ENCODE data around the gene CAV3.
"Not testable (repeated sequence)": the region's sequence is repeated elsewhere in the genome, so short reads cannot be mapped to it uniquely, and the experiment has no call there.

The CAV3 gene

DNA sequence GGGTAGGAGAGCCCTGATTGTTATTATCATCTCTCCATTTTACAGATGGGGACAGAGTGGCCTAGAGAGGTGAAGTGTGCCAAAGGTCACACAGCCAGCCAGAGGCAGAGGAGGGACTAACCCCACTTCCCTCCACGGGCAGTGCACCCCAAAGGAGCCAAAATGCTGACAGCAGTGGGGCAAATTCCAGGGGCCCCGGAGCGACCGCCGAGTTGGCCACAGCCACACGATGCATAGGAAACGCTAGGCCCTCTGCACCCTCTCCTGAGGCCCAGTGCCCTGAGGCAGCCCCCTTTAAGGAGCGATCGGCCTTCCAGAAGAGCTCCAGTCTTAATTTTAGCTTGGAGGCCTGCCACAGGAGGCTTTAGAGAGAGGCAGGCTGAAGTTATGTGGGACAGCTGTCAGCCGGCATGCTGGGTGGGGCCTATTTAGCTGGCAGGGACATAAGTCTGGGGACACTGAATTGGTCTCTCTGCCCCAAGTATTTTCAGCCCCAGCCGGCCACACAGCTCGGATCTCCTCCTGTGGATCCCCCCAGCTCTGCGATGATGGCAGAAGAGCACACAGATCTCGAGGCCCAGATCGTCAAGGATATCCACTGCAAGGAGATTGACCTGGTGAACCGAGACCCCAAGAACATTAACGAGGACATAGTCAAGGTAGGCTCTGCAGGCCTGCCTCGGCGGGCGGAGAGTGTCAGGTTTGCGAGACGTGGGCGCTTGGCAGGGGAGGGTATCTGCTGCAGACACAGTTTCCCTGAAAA, at the start of gene CAV3:
CAV3 (plus strand) TSS at position 471 of the 763 bp plus-strand sequence; CDS start at position 546, 75 bp downstream.
- no peak for DNase-seq

DNA sequence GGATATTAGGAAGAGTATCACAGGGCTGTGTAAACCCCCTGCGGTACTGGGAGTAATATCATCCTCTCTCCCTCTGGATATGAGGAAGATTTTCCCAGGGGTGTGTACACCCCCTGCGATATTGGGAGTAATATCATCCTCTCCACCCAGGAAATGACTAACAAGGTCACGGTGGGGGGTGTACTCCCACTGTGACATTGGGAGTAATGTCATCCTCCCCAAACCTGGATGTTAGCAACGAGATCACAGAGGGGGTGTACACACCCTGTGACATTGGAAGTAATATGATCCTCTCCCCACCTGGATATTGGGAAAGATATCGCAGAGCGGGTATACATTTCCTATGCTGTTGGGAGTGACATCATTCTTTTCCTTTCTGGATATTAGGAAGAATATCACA, 48.6 kb upstream of the CAV3 start:
- DNase-seq = not testable (repeated sequence)

DNA sequence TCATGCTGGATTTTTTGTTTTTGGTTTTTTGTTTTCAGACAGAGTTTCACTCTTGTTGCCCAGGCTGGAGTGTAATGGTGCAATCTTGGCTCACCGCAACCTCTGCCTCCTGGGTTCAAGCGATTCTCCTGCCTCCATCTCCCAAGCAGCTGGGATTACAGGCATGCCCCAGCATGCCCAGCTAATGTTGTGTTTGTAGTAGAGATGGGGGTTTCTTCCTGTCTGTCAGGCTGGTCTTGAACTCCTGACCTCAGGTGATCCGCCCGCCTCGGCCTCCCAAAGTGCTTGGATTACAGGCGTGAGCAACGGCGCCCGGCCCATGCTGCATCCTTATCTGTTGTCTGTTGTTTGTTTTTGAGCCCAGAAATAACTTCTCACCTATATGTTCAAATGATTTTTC, 42.3 kb upstream of the CAV3 start:
- not testable (repeated sequence) for DNase-seq

DNA sequence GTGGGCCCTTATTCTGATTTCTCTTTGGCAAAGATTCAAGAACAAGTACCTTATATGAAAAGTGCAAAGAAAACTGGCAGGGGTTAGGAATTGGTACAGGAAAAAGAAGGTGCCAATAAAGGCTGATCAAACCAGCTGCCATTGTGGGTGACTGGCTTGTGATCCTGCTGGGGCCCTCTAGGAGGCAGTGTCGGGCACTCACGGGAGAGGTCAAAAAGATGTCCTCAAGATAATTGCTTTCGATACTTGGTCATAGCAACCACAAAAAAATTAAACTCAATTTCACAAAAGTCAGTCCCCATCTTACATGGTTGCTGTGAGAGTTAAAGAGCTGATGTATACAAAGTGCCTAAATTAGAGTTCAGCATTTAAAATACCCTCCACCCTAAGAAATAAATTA, 31.0 kb upstream of the CAV3 start:
- DNase-seq = no peak

DNA sequence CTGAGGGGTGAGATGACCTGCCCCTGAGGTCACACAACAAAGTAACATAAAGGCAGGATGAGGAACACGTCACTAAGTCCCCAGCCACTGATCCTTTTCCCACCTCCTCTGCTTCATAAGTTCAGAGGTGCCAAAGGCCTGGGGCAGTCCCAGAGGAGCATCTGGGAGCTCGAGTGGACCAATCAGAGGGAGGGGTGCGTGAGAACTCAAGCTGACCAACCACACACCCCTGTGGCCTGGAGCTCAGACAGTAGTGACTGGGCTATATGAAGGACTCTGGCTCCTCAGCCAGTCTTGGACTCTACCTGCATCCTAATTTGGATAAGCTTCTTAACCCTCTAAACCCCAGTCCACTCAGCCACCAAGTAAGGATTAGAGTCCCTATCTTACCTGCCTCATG, 28.0 kb upstream of the CAV3 start:
- DNase-seq = no peak

DNA sequence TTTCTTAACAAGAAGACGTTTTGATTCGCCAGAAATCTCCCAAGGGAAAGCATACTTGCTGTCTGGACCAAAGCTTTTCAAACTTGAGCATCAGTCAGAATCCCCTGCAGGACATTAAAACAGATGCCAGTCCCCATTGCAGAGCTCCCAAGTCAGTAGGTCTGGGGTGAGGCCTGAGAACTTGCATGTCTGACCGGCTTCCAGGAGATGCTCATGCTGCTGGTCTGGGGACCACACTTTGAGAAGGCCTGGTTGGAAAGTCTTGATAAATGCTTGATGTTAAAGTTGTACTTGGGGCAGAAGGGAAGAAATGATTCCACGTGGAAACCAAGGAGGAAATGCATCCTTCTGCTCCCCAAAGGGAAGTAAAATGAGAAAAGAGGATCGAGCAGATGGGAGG, 24.3 kb upstream of the CAV3 start:
- no peak for DNase-seq

DNA sequence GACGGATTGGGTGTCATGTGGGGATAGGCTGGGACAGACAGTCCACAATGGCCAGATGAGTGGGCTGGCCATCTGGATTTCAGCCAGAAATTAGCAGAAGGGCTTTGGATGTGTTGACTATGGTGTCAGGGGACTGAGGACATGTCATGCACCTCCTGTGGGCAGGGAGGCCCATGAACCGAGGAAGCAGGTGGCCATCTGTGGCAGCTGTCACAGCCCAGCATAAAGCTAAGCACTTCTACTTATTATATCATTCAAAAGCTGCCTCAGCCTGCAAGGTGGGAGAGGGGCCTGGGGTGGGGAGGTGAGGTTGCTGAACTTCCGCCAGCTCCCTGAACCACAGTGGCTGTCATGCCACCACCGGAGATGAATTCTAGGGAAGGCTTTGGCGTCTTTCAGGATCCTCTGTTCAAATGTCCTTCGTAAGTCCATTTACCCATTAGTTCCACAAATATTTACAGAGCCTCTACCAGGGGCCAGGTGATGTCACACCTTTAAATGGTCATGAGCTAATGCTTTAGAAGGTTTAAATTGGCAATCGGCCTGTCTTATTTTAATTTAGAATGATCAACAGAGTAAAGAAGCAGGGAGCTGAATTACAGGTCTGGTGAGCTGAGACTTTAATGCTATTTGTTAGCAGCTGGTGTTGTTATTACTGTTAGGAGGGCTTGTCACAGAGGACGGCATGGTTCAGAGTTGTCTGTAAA, 23.6 kb upstream of the CAV3 start:
- DNase-seq = no peak

DNA sequence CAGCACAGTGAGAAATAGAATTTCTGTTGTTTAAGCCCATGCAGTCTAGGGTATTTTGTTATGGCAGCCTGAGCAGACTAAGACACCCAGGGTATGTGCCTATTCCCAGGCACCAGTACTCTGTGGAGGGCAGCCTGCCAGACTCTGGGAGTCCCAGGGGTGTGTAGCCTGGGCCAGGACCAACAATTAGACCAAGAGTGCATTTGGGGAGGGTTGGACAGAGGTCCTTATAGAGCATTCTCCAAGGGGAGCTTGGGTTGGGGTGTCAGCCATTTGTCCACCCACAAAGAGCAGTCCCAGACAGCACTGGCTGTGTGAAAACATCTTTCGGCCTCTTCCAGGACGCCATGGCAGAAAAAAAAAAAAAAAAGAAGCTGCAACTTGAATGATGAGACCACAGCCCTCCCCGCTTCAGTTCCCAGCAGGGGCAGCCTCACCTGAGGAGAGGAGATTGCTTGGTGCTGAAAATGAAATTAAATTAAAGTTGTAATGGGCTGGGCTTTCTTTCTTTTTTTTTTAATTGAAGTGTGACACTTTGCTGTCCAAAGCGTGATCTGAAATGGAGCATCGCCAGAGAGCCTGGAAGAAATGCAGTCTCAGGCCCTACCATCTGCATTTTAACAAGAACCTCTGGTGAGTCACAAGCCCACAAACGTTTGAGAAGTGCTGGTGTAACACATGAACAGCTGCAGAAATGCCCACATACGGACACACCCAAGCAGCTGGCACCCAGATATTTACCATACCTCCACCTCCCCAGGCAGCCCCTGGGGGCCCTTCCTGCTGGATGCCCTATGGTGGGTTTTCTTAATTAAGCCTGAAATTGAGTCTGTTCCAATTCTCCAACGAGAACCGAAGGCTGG, 21.3 kb upstream of the CAV3 start:
- no peak for DNase-seq

DNA sequence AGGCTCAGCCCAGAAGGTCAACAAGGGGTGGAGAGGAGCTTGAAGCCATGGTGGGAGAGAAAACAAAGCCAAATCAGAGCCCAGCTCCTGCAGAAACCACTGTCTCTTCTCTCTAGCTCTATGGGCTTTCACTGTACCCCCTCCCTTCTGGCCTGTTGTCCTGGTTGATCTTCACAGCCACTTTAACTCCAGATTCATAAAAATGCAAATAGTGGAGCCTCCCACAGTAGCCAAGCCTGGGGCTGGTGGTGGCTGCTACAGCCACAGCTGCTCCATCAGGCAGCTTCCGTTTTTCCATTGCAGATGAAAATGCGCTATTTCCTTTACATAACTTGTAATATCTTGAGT, 20.7 kb upstream of the CAV3 start:
- no peak for DNase-seq

DNA sequence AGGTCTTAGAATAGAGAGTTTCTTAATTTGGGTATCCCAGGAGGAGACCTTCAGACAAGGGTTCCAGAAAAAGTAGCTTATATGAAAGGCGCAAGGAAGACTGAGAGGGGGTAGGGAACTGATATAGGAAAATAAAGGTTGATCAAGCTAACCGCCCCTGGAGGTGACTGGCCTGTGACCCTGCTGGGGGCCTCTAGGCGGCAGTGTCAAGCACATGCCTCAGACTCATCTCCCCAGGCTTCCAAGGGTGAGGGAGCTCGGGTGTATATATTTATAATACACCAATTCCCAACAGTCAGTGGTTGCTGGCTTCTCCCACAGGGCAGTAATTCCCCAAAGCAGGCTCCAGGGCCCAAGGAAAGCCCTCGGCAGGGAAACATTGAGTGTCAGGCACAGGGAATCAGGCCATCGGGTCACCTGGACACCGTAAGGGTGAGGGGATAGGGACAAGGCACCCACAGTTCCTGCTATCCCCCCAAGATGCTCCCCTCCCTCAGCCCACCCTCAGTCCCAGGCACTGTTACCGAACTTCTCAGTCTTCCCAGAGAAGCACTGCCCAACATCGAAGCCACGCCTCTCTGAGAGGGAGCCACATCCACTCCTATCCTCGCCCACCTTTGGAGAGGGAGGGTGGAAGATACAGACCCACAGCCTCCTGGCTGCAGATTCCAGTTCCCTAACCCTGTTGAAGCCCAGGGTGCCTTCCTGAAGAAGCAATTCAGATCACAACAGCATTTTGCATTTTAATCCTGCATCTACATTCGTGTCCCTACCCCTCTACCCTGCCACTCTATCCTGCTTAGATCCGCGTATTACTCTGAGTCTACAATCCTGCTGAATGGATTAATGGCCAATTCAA, 19.5 kb upstream of the CAV3 start:
- peak; percentile 51 for DNase-seq

DNA sequence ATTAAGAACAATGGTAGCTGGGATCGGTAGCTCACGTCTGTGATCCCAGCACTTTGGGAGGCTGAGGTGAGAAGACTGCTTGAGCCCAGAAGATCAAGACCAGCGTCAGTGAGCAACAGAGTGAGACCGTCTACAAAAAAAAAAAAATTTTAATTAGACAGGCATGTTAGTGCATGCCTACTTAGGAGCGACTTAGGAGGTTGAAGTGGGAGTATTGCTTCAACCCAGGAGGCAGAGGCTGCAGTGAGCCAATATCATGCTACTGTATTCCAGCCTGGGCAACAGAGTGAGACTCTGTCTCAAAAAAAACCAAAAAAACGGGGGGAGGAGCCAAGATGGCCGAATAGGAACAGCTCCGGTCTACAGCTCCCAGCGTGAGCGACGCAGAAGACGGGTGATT, 17.8 kb upstream of the CAV3 start:
- not testable (repeated sequence) for DNase-seq

DNA sequence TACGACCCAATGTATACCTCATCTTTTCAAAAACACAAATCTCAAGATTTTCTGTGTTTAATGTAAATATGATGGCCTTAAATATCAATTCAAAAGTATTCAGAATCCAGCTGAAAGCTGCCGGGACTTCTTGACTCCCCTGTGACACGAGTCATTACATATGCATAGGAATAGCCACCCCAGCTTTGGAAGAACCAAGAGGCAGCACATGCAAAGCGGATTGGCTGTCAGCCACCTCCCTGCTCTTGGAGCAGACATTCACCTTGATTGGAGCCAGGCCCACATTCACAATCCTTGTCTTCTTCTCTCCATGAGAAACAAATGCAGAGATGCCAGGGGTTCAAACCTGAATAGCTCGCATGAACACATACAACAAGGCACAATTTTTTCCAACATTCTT, 10.8 kb upstream of the CAV3 start:
- no peak for DNase-seq

DNA sequence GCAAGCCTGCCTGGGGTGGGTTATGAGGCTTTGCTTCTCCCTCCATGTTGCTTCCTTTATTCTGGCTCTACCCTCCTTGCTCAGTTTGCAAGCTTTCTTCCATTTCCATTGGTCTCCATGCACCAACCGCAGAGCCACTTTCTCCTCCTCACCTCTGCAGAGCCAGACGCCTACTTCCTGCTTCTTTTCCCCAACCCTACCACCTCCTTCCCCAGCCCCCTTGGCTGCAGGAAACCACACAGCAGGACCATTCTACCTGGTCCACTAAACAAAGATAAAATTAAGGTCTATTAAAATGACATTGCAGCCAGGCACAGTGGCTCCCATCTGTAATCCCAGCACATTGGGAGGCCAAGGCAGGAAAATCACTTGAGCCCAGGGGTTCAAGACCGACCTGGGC, 10.0 kb upstream of the CAV3 start:
- DNase-seq = no peak

DNA sequence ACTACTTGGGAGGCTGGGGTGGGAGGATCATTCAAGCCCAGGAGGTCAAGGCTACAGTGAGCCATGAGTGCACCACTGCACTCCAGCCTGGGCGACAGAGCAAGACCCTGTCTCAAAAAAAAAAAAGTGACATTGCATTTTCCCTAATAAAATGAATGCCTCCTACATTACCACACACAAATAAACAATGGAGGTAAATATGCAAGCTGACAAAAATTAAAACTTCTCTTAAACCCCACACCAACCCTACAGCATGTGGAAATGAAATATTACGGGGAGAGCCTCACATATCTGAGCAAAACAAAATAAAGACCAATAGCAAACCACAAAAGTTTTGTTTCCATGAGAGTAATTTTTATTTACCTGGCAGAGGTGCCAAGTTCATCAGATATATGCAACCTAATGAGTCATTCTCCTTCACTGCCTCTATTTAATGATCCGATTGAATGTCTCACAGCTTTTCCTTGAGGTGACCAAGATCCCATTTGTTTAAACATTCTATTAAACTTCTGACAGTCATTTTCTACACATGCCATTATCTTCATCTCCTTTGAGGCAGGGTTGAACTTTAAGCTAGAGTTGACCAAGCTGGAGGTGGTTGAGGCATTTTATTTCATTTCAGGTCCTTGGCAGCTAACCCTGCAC, 9.4 kb upstream of the CAV3 start:
- no peak for DNase-seq

DNA sequence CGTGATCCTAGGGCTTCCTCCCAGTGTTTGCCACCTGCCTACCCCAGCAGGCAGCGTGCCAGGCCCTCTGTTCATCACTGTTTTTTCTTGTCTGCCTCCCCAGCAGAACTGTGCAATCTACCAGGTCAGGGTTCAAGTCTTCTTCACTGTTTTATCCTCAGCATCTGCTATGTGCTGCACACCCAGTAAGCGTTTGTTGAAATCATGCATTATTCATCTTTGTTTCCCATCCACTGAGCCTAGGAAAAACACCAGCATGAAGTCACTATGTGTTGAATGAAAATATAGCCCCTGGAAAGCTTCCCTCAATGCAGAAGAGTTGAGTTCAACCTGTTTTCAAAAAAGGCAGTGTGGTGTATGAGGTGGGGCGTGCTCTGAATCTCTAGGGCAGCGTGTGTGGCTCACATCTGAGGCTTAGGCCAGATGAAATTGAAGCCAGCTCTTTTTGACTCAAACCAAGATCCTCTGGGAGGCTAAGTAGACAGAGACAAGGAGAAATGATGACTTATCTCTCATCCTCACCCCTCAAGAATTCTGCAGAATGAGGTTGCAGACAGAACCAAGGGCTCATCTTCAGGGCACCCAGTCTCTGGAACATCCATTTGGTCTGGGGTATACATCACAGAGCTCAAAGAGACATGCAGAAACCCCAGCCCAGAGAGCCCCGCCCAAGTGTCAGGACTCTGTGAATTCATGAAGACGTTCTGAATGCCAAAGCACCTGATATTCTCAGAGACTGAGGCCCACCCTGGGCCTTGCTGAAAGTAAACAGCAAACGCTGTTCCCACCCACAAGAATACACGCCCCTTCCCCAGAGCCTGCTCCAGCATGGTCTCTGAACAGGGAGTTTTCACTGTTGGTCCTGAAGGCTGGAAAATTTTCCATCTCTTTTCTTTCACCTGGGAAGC, 5.7 kb upstream of the CAV3 start:
- no peak for DNase-seq

DNA sequence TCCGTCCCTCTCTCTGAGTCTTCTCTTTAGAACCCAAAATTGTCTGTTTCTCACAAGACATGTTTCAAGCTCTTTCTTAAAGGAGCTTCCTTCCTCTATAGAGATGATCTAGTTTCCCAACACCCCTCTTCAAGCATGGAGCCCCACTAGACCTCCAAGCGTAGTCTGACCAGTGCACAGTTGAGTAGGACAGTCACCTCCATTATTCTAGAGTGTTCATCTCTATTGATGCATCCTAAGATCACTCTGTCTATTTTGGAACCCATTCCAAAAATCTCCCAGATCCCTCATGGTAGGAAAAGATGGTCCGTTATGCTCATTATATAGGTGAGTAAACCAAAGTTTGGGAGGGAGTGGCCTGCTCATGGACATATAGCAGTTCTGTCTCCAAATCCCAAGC, 4.1 kb upstream of the CAV3 start:
- DNase-seq = no peak

DNA sequence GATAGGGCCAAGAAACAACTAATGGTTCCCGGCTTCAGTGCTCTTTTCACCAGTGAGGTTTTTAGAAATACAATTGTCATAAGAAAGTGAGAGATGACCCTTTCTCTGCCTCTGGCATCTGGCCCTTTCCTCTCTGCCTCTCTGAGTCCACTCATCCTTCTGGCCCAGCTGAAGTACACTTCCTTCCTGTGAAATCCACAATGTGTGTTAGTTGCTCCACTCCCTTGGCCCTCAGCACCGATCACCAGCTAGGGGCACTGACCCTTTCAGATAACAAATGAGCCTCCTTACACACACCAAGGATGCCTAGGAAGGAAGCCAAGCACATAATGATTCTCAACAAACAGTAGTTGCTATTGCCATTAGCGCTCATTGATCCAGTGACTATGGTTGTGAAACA, 2.9 kb upstream of the CAV3 start:
- DNase-seq = no peak

DNA sequence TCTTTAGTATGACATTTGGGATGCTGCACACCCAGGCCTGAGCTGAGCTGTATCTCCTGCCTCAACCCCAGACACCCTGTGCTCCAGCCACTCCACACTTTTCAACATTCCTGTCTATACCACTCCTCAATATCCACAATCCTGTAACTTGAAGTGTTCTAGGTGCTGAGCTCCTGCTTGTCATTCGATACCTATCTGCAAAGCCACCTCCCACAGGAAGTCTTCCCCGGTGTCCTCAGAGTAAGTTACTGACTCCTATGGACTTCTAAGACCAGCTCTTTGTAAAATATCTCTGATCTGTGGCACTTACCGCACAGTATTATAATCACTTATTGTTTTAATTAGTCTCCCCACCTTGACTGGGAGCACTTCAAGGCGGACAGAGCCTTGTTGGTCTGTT, 1.2 kb upstream of the CAV3 start:
- DNase-seq = no peak

DNA sequence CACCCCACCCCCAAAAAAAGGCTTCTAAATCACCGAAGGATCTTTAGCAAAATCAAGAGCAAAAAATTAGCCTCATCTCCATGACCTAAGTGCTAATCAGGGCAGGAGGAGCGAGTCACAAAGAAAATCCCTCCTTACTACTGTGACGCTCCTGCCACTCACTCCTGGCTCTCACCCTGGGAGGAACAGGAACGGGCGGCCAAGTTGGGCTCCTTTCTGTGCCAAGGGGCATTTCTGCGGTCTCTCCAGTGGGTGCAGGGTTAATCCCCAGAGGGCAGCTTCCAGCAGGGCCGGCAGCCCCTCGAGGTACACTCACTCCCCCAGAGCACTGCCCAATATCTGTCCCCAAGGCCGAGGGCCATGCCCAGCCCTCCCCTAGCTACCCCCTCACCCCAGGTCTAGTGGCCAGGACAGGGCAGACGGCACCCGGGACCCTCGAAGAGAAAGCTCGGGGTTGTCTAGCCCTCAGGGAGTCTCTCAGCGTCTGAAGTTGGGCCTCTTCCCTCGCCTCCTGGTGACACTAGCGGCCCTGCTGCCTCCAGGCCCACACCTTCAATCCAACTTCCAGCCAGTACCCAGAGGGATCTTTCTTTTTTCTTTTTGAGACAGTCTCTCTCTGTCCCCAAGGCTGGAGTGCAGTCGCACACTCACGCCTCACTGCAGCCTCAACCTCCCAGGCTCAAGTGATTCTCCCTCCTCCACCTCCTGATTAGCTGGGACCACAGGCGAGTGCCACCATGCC, 706 bp downstream of the CAV3 start:
- no peak for DNase-seq

DNA sequence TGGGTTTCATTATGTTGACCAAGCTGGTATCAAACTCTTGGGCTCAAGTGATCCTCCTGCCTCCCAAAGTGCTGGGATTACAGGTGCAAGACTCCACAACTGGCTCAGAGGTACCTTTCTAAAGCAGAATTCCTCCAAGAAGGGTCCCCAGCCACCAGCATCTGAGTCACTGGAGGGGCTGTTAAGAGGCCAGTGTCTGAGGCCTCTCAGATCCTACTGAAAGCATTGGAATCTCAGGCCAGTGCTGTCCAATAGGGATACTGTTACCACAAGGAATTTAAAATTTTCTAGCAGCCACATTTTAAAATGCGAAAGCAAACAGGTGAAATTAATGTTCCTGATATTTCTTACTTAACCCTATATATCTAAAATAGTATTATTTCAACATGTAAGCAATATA, 1.3 kb downstream of the CAV3 start:
- DNase-seq = no peak
